Endodermal cell (in vitro differentiated cells): Measurements from ENCODE around the gene THUMPD1. TPM values are rescaled to one million over a fixed set of nuclear protein-coding genes. Genes with fewer than 3 reads are reported as not detected.

Source experiments
- DNase-seq: peaks from one replicate; pipeline ENCODE4 v3.0.0-alpha.2; 2017
- H3K27ac ChIP-seq: 2 replicates; pipeline ENCODE4 v1.5.1; 2013; ENCODE audit warnings: mild to moderate bottlenecking, low read depth, low read length, moderate library complexity
- H3K27me3 ChIP-seq: 2 replicates; pipeline ENCODE4 v1.6.1; 2013; ENCODE audit warnings: mild to moderate bottlenecking, low read length, moderate library complexity; ENCODE audit not compliant: insufficient read depth, control insufficient read depth, poor library complexity, severe bottlenecking
- H3K36me3 ChIP-seq: 2 replicates; pipeline ENCODE4 v1.7.0; 2013; ENCODE audit warnings: mild to moderate bottlenecking, low read length, moderate library complexity; ENCODE audit not compliant: control insufficient read depth, insufficient read depth
- H3K4me1 ChIP-seq: one replicate; pipeline ENCODE4 v1.7.0; 2013; ENCODE audit warnings: low read length; ENCODE audit not compliant: control insufficient read depth, insufficient read depth
- H3K4me3 ChIP-seq: 2 replicates; pipeline ENCODE4 v1.5.1; 2013; ENCODE audit warnings: mild to moderate bottlenecking, low read length, moderate library complexity
- H3K9ac ChIP-seq: 2 replicates; pipeline ENCODE4 v1.6.1; 2013; ENCODE audit warnings: mild to moderate bottlenecking, low read length, moderate library complexity; ENCODE audit not compliant: poor library complexity, severe bottlenecking; ENCODE audit errors: extremely low read depth
- H3K9me3 ChIP-seq: 2 replicates; pipeline ENCODE4 v1.6.1; 2013; ENCODE audit warnings: mild to moderate bottlenecking, low read length, moderate library complexity; ENCODE audit not compliant: control insufficient read depth
- H3K27ac Mint-ChIP-seq: 2 replicates; pipeline ENCODE4 v1.8.0; 2020; ENCODE audit warnings: mixed read lengths
- H3K27me3 Mint-ChIP-seq: 2 replicates; pipeline ENCODE4 v1.8.0; 2021; ENCODE audit warnings: mild to moderate bottlenecking, mixed read lengths; ENCODE audit not compliant: insufficient read depth
- H3K36me3 Mint-ChIP-seq: 2 replicates; pipeline ENCODE4 v1.8.0; 2020; ENCODE audit warnings: low read depth, mixed read lengths
- H3K4me1 Mint-ChIP-seq: 2 replicates; pipeline ENCODE4 v1.8.0; 2020; ENCODE audit warnings: mixed read lengths
- H3K4me3 Mint-ChIP-seq: 2 replicates; pipeline ENCODE4 v1.8.0; 2020; ENCODE audit warnings: mild to moderate bottlenecking, moderate library complexity, mixed read lengths
- H3K9me3 Mint-ChIP-seq: 2 replicates; pipeline ENCODE4 v1.8.0; 2020; ENCODE audit warnings: mild to moderate bottlenecking, mixed read lengths
- WGBS, 2 experiments: methylation state at CpG; one replicate each; pipeline versions ENCODE4 v1.1.5 to v1.1.7; 2013; ENCODE audit warnings: missing lambda C conversion rate in 2 of 2, mixed read lengths in 1 of 2; ENCODE audit not compliant: insufficient coverage in 1 of 2, insufficient read length in 1 of 2; 5-methylcytosine and 5-hydroxymethylcytosine counted together
- long read RNA-seq, 4 experiments: library from polyadenylated mRNA in 2 of 4; library from RNA in 1 of 4; library from capped mRNA in 1 of 4; stranded (forward) in 3 of 4; unstranded in 1 of 4; transcript quantifications; one replicate each; pipeline ENCODE4 v2.0.0, GENCODE V29; 2020 to 2021; ENCODE audit warnings: inconsistent platforms in 1 of 4
- polyA plus RNA-seq, 2 experiments: library from polyadenylated mRNA; stranded (reverse); fragments of 50-300 nt; gene quantifications; one replicate each; pipeline ENCODE4 v1.2.3, GENCODE V29; 2013
- total RNA-seq, 2 donors: library from RNA; stranded (reverse); fragmentation: NEBNext Ultra II Directional in 1 of 2; extraction: Animal tissue kit (Norgen Biotek cat#: 25700) in 1 of 2; gene quantifications; 2 replicates in 1 of 2; 3 replicates in 1 of 2; pipeline ENCODE4 v1.2.1, GENCODE V29; 2021
- TF ChIP-seq, protein P1 (sequence below): fragments of 200-600 bp; sonication (generic); conservative IDR thresholded peaks from 2 replicates; pipeline ENCODE4 v1.5.0; 2021; ENCODE audit warnings: antibody characterized with exemption, mild to moderate bottlenecking

The THUMPD1 gene, protein sequence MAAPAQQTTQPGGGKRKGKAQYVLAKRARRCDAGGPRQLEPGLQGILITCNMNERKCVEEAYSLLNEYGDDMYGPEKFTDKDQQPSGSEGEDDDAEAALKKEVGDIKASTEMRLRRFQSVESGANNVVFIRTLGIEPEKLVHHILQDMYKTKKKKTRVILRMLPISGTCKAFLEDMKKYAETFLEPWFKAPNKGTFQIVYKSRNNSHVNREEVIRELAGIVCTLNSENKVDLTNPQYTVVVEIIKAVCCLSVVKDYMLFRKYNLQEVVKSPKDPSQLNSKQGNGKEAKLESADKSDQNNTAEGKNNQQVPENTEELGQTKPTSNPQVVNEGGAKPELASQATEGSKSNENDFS
- total RNA-seq: 10 to 100 TPM; 42.3 to 55.8 TPM
- polyA plus RNA-seq (2013, experiment 1 of 2): 42.4 TPM
- polyA plus RNA-seq (2013, experiment 2 of 2): 39.2 TPM
- long read RNA-seq, experiment 1, full-length matches to known transcripts: 9 of 28 reads
- long read RNA-seq, experiment 1, partial matches to known transcripts: 1 of 28 reads
- long read RNA-seq, experiment 1, other reads (novel, unspliced or antisense): 18 of 28 reads
- long read RNA-seq, experiment 2, full-length matches to known transcripts: 110 of 124 reads
- long read RNA-seq, experiment 2, partial matches to known transcripts: 1 of 124 reads
- long read RNA-seq, experiment 2, other reads (novel, unspliced or antisense): 13 of 124 reads
- long read RNA-seq, experiment 3, full-length matches to known transcripts: 220 of 234 reads
- long read RNA-seq, experiment 3, partial matches to known transcripts: 4 of 234 reads
- long read RNA-seq, experiment 3, other reads (novel, unspliced or antisense): 10 of 234 reads
- long read RNA-seq, experiment 4, full-length matches to known transcripts: 10 of 16 reads
- long read RNA-seq, experiment 4, partial matches to known transcripts: 6 of 16 reads
- long read RNA-seq, experiment 4, other reads (novel, unspliced or antisense): 0 of 16 reads

DNA sequence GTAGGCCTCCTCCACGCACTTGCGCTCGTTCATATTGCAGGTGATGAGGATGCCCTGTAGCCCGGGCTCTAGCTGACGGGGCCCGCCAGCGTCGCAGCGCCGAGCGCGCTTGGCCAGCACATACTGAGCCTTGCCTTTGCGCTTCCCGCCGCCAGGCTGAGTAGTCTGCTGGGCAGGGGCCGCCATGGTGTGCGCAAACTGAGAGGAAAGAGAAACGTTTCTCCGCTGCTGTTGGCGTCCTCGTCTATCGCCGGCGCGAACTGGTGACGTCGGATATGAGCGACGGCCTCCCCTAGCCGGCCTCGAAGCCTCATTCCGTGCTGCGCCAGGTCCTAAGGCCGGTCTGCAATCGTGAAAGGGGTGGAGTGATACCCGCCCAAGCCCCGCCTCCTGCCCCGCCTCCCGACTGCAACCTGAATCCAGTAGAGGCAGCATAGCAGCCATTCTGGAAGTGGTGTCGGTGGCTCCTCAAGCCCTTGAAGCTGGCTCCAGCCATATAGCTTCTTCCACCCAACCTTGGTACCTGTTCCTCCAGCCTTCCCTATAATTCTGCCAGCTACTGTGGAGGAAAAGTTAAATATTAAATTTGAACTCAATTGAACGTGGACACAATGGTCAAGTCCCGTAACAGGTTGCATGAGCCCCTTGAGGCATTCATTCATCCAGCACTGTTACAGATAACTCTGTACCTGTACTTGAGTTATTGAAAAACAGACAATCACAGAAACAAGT is at the start of gene THUMPD1:
THUMPD1 (minus strand) TSS at position 265 of the 732 bp plus-strand sequence; CDS start at position 186, 79 bp downstream.
- Mint-ChIP-seq H3K27me3 (peaks cover 1% of the 10 kb centered on the region), H3K27ac (peak within 1 kb of the TSS; percentile 98), H3K4me3 (peak within 1 kb of the TSS; percentile 95), H3K9me3 (peaks cover 10% of the 10 kb centered on the region), H3K4me1 (peaks cover 7% of the 10 kb centered on the region), H3K36me3 (peaks cover 15% of the 10 kb centered on the region)
- peak; percentile 99 for DNase-seq
- no peaks in the 10 kb centered on the region for H3K27me3 ChIP-seq
- H3K9me3 ChIP-seq: peaks cover 5% of the 10 kb centered on the region
- H3K4me3 ChIP-seq: peak within 1 kb of the TSS; percentile 87
- peaks cover 23% of the 10 kb centered on the region for H3K36me3 ChIP-seq
- peak within 1 kb of the TSS; percentile 65 for H3K9ac ChIP-seq
- TF ChIP-seq, protein P1, sequence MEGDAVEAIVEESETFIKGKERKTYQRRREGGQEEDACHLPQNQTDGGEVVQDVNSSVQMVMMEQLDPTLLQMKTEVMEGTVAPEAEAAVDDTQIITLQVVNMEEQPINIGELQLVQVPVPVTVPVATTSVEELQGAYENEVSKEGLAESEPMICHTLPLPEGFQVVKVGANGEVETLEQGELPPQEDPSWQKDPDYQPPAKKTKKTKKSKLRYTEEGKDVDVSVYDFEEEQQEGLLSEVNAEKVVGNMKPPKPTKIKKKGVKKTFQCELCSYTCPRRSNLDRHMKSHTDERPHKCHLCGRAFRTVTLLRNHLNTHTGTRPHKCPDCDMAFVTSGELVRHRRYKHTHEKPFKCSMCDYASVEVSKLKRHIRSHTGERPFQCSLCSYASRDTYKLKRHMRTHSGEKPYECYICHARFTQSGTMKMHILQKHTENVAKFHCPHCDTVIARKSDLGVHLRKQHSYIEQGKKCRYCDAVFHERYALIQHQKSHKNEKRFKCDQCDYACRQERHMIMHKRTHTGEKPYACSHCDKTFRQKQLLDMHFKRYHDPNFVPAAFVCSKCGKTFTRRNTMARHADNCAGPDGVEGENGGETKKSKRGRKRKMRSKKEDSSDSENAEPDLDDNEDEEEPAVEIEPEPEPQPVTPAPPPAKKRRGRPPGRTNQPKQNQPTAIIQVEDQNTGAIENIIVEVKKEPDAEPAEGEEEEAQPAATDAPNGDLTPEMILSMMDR: peak; percentile 30
- 5 to 6% methylated on average over 32 to 42 of the region's 42 CpGs for WGBS, 2 experiments
- no peaks in the 10 kb centered on the region for H3K4me1 ChIP-seq
- H3K27ac ChIP-seq: no peak within 1 kb of the TSS

DNA sequence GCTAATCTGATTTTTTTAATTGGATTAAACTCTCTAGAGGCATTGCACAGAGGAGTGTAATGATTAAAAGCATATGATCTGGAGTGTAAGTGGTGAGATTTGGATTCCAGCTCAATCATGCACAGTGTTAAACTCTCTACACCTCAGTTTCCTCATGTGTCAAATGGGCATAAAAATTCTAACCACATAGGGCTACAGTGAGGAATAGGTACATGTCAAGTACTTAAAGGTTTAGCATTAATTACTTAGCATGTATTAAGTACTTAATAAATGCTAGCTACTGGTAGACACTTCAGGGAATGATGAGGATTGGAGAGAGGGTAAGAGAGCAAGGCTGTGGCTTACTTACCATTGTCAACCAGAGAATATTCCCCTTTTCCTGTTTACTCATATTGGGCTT is 47.5 kb upstream of the THUMPD1 start:
- no peak overlapping the region for H3K9ac ChIP-seq
- H3K9me3 Mint-ChIP-seq: no peaks in the 10 kb centered on the region
- DNase-seq: no peak

More for the DNA sequence above, 47.5 kb upstream of the THUMPD1 start:
- Mint-ChIP-seq H3K36me3 (no peaks in the 10 kb centered on the region), H3K4me3 (no peak overlapping the region), H3K27ac (no peak overlapping the region), H3K4me1 (peaks cover 11% of the 10 kb centered on the region), H3K27me3 (no peaks in the 10 kb centered on the region)
- Histone ChIP-seq H3K36me3 (no peaks in the 10 kb centered on the region), H3K27me3 (no peaks in the 10 kb centered on the region), H3K27ac (no peak overlapping the region), H3K4me1 (peaks cover 7% of the 10 kb centered on the region), H3K4me3 (no peak overlapping the region), H3K9me3 (no peaks in the 10 kb centered on the region)
- TF ChIP-seq, protein P1: no peak
